Loucy (cell line): ENCODE measurements around the gene CACNA2D3.

Experiments used
- CTCF ChIP-seq: fragments of 200-600 bp; sonication (generic); conservative IDR thresholded peaks from 2 replicates; pipeline ENCODE4 v1.5.1; 2014; ENCODE audit warnings: mild to moderate bottlenecking, antibody characterized with exemption, low read length
- EZH2phosphoT487 ChIP-seq: fragments of 200-600 bp; IDR thresholded peaks from 2 replicates; pipeline ENCODE4 v1.6.1; 2018; ENCODE audit warnings: antibody characterized with exemption, mild to moderate bottlenecking, moderate library complexity, borderline replicate concordance

- TF ChIP-seq EZH2phosphoT487 (no peak), CTCF (no peak)
Measured at GRCh38 chr3:54599716-54600115, 477.4 kb downstream of the CACNA2D3 start.
